Measurements from ENCODE around the gene IL10.
"Not testable (repeated sequence)": the region's sequence is repeated elsewhere in the genome, so short reads cannot be mapped to it uniquely, and the experiment has no call there.

IL10 gene

DNA sequence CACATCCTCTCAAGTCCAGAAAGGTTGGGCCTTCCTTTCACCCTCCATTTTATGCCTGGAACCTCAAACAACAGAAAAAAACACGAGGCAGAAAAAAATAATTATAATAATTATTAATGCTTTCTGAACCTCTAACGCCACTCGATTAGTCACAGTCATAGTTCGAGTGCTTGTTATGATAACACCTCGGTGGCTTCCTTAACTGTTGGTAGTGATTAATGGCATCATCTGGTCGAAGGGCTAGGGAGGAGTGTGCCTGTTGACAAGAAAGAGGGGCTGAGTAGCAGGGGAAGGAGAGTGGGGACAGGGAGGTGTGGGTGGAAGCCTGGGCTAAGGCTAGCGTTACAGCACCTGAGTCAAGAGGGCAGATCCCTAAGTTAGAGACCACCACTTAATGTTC, 21.3 kb upstream of the IL10 start:
- no peak for DNase-seq (ENCODE audit: low read depth)

DNA sequence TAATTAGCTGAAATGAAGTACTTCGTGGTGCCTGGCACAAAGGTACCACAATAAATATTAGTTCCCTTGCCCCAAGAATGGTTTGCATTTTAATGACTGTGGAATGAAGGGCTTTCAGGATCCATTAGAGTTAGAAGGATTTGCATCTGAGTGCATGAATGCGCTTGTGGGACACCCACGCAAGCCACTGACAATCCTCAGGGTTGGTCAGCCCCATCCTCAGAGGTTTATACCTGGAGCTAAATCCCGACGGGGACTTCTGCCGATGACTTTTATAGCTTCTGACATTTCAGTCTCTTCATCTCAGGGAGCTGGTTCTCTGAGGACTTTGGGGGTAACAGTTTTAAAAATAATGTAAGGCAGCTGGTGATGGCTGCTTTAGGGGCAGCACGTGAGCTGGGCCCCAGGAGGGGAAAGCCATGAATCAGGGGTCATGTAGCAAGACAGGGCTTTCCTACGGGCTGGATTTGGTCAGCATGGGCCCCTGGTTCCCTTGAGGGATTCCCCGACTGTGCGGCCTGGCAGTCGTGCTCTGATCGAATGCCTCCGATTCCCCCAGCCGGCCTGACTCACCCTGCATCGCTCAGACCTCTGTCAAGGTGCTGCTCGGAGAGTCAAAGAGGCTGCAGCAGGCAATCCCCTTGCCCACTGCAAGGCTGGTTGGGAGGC, 20.8 kb upstream of the IL10 start:
- DNase-seq (ENCODE audit: low read depth): no peak

DNA sequence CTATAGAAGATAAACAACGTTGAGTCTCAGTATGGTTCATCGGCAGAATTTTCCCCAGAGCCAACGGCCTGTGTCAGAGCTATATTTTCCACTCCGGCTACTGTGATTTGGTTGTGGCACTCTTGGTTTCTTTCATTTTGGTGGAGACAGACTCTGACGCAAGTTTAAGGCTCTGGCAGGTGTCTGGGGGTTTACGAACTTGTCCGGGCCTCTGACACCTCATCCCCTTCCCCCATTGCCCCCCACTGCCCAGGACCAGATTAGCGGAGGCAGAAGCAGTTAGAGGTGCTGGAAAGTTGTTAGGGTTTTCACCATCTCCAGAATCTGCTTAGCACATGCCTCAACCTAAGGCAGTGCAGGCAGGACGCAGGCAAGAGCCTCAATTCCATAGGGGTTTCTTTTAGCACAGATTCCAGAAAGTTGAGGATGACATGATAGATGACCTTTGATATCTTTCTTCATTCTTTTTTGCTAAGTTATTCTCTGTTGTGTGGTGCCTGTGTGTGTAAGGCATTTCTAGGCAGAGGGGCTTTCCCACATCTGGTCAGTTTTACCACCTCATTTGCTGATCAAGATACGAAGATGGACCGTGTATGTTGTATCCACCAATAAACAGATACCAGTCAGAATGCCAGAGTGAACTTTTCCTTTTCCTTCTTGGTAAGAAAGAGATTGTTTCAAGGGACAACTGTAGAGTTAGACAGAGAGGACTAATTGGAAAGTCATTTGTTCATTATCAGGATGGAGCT, 18.4 kb upstream of the IL10 start:
- no peak for DNase-seq (ENCODE audit: low read depth)

DNA sequence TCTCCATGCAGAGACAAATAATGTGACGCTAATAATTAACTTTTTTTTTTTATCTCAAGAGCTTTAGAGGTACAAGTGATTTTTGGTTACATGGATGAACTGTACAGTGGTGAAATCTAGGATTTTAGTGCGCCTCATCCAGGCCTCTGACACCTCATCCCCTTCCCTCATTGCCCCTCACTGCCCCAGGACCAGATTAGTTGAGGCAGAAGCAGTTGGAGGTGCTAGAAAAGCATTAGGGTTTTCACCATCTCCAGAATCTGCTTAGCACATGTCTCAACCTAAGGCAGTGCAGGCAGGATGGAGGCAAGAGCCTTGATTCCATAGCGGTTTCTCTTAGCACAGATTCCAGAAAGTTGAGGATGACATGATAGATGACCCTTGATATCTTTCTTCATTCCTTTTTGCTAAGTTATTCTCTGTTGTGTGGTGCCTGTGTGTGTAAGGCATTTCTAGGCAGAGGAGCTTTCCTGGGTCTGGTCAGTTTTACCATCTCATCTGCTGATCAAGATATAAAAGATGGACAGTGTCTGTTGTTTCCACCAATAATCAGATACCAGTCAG, 16.3 kb upstream of the IL10 start:
- DNase-seq (ENCODE audit: low read depth): no peak

DNA sequence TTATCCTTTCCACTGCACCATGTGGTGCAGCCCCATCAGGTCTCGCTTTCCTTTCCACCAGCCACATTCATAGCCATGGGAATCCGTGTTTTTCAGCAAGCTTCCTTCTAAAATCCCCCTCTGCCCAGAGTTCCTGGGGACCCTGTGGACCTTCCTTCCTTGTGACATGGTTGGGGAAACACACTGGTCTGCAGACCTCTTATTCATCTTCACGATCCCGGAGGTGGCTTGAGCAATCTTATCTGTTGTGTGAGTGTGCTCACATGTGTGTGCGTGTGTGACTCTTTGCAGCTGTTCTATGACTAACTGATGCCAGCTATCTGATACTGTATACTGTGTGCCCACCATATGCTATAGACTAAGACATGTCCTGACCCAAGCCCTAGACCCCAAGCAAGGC, 15.6 kb upstream of the IL10 start:
- DNase-seq (ENCODE audit: low read depth): no peak

DNA sequence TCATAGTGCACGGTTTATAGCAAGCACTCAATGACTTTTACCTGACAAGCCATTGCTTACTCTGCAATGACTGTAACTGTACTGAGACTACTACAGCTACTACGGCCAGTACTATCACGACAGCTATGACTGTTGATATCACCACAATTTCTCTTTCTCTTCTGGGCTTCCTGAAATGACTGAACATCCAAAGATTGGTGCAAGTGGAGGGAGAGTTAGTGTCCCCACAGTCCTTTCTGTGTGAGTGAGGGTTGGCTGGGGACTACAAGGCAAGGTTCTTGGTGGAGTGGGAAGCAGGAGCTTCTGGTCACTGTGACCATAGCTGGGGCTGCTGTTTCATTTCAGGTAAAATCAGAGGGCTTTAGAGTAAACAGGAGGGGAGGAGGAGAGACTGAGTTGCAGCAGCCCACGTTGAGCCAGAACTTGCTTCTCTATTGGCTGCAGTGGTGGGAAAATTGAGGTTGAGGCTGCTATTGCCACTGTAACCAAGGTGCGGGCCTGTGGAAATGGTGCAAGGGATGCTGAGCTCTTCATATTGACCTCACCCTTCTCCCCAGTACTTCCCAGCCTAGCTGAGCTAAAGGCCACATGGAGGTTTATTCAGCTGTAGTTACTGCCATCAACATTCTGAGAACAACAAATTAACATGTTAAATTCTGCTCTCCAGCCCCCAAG, 14.1 kb upstream of the IL10 start:
- no peak for DNase-seq (ENCODE audit: low read depth)

DNA sequence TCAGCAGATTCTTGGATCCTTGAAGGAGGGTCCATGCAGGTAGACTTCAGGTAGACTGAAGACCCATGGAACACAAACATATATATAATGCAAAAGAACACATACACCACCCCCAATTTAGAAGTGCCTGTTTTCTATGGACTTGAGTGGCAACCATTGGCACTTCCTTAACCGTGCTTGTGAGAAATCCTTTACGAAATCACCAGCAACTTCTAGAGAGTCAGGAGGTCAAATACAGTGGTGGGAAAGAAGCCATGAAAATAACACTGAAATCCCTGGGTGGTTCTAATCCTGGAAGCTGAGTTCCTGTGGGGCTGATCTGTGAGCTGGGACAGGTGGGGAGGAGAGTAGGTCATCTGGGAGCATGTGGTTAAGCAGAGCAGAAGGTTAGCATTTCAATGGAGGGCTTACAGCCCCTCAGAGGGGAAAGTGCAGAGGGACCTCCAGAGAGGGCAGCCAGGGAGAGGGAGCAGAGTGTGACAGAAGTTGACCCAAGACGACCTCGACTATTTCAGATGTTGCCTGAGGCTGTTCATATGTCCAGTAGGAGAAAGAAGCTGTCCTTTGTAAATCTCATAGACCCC, 13.0 kb upstream of the IL10 start:
- no peak for DNase-seq (ENCODE audit: low read depth)

DNA sequence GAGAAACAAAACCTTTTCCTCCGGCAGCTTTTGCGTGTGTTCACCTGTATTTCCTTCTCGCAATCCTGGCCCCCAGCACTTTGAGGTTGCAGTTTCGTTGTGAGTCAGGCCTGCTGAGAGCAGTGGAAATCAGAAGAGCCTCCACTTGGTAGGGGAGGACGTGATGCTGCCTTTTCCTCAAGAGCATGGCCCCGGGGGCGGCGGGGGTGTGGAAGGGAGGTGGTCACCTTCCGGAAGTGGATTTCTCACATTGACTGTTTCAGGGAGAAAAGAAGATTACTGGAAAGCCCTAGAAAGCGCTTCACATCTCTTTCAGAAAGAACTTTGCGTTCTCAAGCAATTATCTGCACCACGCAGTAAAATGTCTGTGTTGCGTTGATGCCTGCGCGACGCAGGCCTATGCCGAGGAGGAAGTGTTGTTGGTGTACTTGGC, 12.2 kb upstream of the IL10 start:
- DNase-seq (ENCODE audit: low read depth): peak; percentile 93

DNA sequence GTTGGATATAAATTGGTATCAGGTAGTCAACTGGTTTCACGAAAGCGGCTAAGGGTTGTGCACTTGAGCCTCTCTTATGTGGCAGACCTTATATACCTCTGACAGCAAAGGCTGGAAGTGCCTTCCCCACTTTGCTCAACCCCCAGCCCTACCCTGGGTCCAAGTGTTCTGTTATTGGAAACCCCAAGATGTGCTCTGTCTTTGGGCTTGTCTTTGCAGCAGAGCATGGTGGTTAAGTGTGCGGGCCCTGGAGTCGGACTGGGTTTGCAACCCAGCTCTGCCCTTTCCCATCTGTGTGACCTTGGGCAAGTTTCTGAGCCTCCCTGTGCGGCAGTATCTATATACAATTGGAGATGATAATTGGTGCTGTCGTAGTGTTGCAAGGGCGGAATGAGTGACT, 11.2 kb upstream of the IL10 start:
- DNase-seq (ENCODE audit: low read depth): no peak

DNA sequence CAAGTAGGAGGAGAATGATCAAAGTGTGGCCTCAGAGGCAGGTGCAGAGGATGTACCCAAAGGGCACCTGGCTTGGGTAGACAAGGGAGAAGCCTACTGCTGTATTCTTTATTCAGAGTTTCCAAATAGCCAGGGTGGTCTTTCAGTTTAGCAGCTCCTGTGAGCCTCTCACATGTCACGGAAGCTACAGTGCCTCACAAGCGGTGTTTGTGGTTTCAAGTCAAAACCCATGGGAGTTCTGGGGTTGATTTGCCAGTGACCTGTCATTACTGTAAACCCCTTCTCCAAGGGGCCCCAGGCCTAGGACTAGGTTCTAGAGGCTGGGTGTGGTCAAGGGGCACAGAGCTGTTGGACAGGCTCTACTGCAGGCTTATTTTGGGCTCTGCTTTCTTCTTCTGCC, 10.2 kb upstream of the IL10 start:
- no peak for DNase-seq (ENCODE audit: low read depth)

DNA sequence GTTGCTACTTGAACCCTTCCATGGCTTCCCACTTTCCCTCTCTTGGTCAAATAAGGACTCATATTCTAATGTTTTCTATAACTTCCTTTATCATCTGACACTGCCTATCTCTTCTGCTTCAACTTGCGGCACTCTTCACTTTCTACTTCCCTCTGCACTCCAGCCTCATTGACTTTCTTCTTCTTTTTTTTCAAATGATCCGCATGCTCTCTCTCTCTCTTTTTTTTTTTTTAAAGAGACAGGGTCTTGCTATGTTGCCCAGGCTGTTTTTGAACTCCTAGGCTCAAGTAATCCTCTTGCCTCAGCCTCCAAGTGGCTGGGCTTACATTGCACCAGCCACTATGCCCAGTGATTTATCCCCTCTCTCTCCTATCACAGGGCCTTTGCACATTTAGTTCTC, 7.3 kb upstream of the IL10 start:
- DNase-seq (ENCODE audit: low read depth): no peak

DNA sequence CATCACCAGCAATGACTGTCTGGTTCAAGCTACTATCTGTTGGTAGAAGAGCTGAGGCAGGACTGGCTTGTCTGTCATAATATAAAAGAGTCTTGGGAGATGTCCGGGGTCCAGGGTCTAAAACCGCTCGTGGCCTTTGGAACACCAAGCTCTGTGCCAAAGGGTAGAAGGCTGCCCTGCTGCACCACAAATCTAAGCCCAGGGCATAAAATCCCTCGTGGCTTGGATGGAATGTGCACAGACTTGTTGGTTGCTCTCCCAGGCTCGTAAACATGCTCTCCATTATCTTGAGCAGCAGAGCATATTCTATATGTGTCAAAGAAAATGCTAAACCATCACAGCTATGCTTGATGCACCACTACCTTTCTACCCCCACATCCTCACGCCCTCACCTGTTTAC, 6.6 kb upstream of the IL10 start:
- DNase-seq (ENCODE audit: low read depth): not testable (repeated sequence)

DNA sequence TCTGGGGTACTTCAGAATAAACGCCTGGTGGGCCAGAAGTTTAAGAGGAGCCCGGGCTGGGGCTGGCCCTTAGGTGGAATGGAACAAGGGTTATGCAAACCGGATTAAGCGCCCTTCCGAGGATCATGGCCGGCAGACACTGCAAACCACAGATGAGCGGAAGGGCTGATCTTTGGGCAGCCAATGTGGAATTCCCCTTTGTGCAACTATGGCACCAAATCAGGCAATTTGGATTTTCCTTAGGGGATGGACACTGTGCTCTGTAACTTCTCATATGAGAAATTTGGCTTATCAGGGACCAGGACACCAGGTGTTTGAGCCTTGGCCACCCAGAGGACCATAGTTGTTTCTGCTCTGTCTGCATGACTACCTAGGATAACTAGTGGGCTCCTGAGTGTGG, 5.7 kb upstream of the IL10 start:
- DNase-seq (ENCODE audit: low read depth): no peak

DNA sequence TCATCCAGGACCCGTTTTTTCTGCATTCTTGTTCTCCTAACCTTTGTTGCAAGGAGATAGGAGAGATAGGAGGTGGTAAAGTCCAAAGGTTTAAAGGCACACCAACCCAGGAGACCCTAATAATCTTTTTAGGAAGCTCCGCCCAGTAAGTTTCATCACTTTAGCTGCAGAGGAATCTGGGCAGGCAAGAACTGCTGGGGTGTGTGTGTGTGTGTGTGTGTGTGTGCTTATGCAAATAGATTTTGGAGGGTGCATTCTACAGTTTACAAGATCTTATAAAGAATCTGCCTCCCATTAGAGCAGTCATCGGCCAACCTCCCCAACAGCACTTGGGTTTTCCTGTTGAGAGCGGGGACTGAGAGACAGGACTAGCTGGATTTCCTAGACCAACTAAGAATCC, 3.9 kb upstream of the IL10 start:
- DNase-seq (ENCODE audit: low read depth): no peak

DNA sequence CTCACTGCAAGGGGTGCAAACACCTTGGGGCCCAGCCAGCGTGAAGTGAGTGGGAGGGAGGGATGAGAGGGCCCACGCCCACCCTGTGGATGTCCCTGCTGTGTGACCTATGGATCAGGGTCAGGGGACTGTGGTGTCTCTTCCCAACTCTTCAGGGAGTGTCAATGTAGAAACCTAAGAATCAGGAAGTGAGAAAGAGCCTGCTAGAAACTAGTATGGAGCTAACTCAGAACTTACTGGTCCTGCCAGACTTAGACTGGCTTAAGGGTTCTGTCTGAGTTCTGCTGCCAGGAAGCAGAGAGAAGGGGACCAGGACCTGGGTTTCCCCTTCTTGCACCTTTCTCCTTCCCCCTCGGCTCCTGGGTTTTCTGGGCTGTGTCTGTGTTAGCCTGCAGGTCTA, 1.8 kb upstream of the IL10 start:
- DNase-seq (ENCODE audit: low read depth): no peak

DNA sequence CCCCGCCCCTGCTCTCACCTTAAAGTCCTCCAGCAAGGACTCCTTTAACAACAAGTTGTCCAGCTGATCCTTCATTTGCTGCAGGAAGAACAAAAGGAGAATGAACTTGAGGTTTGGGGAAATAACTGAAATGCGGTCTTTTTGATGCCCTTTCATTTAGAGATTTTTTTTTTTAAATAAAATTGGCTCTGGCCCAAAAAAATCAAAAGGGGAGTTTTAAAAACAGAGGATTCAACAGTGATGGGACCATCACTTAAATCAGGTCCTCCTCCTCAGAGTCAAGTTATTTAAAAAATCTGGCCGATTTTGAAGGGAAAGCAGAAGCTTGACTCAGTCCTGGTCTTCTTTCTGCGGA, 979 bp downstream of the IL10 start:
- DNase-seq (ENCODE audit: low read depth): no peak

DNA sequence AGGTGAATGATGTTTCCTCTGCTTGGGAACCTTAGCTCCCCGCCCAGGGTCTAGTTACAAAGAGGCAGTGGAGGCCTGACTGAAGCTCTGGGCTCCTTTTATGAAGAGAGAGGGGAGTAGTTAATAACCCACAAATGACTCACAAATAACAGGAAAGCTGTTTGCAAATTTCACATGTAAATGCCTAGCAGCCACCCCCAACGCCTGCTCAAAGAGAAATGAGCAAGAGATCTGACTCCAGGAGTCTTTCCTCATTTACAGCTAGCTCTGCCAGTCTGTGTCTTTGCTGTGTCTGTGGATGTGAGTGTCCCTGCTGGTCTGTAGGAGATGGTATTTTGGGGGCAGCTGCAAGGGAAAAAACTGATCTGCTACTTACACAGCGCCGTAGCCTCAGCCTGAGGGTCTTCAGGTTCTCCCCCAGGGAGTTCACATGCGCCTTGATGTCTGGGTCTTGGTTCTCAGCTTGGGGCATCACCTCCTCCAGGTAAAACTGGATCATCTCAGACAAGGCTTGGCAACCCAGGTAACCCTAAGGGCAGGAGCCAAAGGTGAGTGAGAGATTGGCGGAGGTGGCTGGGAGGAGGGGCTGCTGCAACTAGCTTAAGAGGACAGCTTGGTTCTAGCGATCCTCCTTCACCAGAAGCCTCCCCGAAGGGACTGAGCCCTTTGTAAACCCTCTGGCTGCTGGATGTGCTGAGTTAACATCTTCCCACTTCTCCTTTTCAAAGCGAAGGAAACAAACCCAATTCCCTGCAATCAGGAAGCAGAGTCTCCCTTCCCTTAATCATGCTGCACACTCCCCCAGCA, 1.6 kb downstream of the IL10 start, which contains the start of gene IL19:
Gene IL19 (plus strand): TSS at position 243 of the 807 bp plus-strand sequence. CDS start 65,890 bp downstream, outside the sequence.
- peak; percentile 46 for DNase-seq (ENCODE audit: low read depth)

DNA sequence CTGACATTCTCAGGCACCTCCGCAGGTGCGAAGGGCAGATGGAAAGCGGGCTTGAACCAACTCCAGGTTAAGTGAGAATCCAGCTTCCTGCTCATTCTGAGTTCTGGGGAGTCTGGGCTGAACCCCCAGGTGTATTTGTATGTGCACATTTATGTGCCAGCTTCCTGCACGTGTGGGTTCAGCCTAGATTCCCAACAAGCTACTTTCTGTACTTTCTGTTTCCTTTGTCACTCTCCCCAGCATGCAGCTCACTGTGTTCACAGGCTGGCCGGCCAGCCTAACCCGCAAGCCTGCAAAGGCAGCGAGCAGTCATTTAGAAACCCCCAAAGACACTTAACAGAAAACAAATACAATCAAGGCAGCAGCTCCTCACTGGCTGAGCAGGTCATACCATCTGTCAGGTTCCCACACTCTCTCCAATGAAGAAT, 3.0 kb downstream of the IL10 start:
- no peak for DNase-seq (ENCODE audit: low read depth)

DNA sequence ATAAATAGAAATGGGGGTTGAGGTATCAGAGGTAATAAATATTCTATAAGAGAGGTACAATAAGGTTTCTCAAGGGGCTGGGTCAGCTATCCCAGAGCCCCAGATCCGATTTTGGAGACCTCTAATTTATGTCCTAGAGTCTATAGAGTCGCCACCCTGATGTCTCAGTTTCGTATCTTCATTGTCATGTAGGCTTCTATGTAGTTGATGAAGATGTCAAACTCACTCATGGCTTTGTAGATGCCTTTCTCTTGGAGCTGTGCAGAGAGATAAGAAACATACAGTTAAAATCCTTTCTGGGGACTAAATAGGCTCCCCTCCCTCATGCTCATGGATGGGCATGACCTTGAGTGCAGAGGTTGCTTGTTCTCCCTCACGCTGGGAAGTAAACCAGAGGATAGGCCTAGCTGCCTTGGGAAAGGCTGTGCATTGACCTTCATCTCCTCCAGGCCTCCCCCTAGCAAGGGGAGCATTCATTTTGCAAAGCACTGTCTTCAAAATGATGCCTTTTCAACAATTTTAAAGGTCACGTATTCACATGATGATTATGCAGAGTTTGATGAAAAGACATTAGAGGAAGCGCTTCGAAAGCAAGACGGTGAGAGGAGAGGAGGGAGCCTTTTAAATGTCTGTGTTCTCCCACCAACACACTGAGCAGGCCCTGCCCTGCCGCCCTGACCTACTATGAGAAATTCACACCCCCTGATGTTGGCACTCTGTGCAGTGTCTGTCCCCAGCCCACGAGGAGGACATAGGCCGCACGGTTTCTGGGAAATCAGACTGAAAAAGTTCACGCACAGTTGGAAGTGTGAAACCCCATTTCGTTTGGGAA, 3.6 kb downstream of the IL10 start:
- DNase-seq (ENCODE audit: low read depth): no peak

DNA sequence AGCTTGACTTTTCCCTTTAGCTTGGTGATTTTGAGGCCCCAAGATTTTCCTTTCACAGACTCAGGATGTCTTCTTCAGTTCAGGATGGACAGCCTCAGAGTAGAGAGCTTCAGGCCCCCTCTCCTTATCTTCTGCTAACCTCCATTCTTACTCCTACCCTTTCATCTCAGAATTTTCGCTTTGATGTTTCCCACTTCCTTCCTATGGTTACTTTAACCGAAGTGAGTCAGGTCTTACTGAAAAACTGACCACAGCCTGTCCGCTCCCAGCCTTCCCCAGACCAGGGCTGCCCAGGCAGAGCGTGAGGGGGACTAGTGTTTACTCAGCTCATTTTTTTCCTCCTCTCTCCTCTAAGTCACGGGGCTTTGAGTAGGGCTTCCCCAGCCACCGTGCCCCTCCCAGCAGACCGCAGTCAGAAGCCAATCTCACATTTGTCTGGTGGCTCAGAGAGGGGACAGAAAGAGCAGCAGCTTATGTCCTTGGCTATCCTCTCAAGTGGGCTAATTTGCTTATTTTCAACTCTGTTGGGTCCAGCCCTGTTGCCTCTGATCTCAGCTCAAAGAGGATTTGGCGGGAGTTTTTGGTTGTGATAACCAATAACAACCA, 5.9 kb downstream of the IL10 start:
- DNase-seq (ENCODE audit: low read depth): peak; percentile 59
